HG02981 (cell line): ENCODE data around the gene HSD17B8.

ENCODE experiments used
- ATAC-seq: cut with Tn5 transposase; IDR thresholded peaks from one replicate; pipeline ENCODE4 v1.9.1; 2021; ENCODE audit warnings: mild to moderate bottlenecking, moderate library complexity; ENCODE audit not compliant: unreplicated experiment

The HSD17B8 gene

DNA sequence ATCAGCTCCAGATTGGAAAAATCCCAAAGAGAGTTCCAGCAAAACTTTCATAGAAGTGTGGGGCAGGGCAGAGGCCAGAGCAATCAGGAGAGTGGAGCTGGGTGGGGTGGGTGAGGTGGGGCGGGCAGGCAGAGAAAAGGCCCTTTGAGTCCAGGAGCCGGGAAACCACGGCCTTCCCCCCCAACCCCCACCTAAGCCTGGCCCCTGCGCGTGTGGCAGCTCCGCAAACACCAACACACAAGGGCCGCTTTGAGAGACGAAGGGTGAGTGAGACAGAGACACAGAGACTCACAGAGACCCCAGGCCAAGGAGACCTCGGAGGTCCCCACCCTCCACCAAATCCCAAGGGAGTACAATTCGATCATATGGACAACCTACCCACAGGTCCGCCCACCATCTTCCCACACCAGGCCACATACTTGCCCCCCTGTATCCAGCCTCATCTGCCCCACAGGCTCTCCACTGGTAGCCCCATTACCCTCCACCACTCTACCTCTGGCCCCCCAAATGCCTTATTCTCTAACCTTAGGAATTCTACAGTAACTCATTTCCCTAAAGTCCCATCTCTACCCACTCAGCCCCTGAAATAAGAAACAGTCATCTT, 13.8 kb upstream of the HSD17B8 start:
- ATAC-seq = no peak

DNA sequence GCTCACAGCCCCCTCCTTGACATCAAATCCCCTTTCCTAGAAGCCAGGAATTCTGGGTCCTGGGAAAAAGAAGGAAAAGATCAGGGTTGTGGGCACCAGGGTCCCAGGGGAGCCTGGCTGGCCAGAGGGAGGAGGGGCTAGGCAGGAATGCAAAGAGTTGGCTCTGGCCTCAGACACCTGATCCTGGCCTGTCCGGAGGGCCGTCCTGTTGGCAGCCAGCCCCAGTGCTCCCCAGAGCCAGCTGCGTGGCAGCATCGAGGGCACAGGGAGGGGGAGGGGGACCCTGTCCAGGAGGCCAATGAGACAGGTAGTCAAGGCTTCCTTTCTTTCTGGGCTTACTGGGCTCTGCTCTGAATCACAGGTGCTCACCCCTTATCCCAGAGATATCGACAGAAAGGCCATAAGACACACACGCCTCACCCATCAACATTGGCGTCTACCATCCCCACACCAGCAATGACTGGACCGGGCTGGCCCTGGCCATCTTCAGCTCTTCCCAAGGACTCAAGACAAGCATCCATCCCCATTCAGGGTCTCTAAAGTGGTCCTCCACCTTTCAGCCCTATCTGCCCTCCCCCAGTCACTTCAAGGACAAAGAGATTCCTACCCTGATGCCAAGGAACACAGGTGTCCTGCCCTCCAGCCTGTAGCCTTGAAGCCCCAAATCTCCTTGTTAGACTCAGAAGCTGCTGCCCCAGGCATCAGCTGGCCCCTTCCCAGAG, 12.9 kb upstream of the HSD17B8 start:
- ATAC-seq = no peak

- no peak for ATAC-seq
Measured at GRCh38 chr6:33192105-33192646, 12.3 kb upstream of the HSD17B8 start, which contains the start of gene COL11A2. Gene COL11A2, minus strand, starts transcription at chr6:33192467. Its CDS starts 227 bp downstream, at chr6:33192240.

- no peak for ATAC-seq
Measured at GRCh38 chr6:33192671-33193602, 11.5 kb upstream of the HSD17B8 start.

DNA sequence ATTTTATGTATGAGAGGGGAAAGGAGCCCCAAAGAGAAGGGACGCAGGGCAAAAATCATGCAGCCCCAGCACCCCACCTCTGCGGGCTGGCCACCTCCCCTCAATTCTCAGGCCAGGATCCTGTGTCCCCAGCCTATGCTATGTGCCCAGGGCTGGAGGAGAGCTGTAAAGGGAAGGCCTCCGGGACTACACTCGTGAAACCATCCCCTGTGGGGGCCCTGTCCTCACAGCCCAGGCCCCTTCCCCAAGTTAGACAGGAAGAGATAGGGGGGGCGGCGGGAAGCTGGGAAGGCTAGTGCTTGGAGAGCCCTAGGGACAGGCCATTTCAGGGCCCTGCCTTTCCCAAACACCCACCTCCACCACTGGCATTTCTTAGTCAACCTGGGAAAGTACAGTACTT, 10.8 kb upstream of the HSD17B8 start:
- no peak for ATAC-seq

DNA sequence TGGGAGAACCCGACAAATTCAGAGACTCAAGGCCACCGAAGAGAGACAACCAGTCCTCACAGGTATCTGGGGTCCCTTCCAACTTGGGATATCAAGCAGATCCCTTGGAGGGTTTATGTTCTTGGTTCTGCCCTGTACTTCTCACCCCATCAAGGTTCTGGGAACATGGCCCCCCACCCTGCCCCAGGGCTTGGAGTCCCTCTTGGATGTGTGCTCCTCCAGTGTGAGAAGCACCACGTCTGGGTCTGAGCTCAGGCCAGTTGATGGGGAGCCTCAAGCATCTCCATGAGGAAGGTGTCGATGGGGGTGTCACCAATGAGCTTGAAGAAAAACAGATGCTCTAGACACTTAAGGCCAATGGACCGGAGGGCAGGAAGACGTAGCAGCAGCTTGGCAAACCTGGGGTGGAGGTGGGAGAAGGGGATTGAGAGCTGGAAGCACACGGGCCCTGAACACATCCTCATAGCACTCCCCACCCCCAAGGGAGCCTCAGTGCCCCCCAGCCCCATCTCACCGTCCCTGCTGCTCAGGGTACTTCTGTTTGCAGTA, 9.9 kb upstream of the HSD17B8 start:
- no peak for ATAC-seq

GRCh38 chr6:33195304-33196165, 8.9 kb upstream of the HSD17B8 start:
- no peak for ATAC-seq

- no peak for ATAC-seq
Measured at GRCh38 chr6:33197431-33198048, 6.9 kb upstream of the HSD17B8 start.

GRCh38 chr6:33198159-33198852, 6.1 kb upstream of the HSD17B8 start:
- ATAC-seq = no peak

DNA sequence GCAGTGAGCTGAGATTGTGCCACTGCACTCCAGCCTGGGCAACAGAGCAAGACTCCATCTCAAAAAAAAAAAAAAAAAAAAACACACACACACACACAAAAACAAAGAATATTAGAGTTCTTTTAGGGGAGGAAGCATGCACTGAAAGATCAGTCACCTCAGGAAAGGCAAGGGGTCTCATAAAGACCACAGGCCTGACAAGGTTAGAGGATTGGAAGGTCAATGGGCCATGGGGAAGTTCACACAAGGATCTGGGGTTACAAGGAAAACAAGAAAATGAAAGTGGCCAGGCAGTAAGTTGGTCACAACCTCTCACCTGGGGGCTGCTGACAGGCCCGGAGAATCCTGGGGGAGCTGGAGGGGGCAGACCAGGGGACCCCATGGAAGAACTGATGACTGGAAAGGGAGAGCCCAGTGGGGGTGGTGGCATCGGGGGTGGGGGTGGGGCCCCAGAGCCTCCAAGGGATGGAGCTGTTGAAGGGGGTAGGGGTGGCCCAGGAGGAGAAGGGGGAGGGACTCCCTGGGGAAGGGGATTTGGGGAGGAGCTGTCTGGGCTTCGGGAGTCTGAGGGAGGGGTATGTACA, 5.5 kb upstream of the HSD17B8 start:
- ATAC-seq = no peak

DNA sequence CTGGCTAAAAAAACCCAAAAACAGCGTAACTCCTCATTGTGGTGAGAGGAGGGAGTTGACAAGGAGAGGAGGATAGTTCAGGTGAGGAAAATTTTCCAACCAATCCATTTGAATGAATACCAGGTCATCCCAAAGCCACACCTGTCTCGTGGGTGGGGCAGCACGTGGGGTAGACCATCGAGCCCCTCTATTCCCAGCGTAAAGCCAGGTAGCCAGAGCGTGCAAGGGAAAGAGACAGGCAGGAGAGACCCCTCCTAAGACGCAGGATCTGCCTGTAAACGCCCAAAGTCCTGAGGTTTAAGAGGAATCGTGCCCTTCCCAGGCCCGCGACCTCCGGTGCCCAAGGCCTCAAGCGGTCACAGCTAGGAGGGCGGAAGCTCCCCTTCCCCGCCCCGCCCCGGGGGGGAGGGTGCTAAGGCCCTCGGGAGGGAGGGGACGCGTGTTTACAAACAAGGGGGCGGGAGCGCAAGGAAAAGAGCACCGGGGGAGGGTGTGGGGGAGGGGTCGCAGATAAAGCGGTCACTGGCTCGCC, 4.7 kb upstream of the HSD17B8 start:
- peak; percentile 18 for ATAC-seq

GRCh38 chr6:33200219-33201146, 4.0 kb upstream of the HSD17B8 start, which contains the start of the genes RXRB and SLC39A7:
Gene RXRB, minus strand, starts transcription at chr6:33200665. Its CDS starts 189 bp downstream, at chr6:33200476.
Gene SLC39A7, plus strand, starts transcription at chr6:33200867. Its CDS starts 379 bp downstream, at chr6:33201246.
- peak; percentile 49 for ATAC-seq

DNA sequence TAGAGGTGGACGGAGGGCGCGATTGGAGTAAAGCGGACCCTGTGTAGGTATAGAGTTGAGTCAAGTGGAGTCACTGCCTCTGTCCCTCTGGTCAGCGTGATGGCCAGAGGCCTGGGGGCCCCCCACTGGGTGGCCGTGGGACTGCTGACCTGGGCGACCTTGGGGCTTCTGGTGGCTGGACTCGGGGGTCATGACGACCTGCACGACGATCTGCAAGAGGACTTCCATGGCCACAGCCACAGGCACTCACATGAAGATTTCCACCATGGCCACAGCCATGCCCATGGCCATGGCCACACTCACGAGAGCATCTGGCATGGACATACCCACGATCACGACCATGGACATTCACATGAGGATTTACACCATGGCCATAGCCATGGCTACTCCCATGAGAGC, 3.3 kb upstream of the HSD17B8 start:
- ATAC-seq = no peak

DNA sequence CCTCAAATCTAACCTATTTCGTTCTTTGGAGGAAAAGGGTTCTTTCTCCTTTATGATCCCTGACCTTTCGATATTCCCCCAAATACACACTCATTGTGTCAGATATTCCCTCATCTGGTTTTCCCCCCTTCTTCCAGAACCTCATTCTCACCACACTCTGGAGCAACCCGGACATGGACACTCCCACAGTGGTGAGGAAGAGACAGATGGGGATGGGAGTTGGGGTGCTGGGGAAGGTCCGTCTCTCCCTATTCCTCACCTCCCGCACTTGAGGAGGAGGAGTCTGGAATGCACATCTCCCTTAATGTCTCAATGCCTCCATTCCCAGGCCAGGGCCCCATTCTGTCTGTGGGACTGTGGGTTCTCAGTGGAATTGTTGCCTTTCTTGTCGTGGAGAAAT, 2.5 kb upstream of the HSD17B8 start:
- ATAC-seq = no peak

DNA sequence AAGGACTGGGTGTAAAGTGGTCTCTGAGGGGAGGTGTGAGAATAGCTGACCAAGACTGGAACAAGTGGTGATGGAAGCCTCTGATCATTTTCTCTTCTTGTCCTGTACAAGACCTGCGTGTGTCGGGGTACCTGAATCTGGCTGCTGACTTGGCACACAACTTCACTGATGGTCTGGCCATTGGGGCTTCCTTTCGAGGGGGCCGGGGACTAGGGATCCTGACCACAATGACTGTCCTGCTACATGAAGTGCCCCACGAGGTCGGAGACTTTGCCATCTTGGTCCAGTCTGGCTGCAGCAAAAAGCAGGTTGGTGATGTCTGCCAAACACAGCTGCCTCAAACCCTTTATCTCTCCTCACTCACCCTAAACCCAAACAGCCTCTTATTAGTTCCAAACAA, 1.7 kb upstream of the HSD17B8 start:
- ATAC-seq = no peak

GRCh38 chr6:33203443-33204164, 851 bp upstream of the HSD17B8 start:
- ATAC-seq = no peak

DNA sequence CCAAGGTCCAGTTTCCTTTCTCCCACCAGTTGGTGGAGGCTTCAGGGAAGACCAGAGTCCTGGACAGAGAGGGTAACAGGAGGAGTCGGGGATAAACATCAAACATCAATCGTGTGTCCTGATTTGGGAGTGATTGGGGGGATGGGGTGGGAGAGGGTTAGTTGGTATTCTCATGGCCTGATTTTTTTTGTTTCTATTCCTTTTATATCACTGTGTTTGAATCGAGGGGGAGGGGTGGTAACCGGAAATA, 365 bp upstream of the HSD17B8 start:
- no peak for ATAC-seq
